Fibroblast of villous mesenchyme (primary cell): Measurements from ENCODE around the gene PTGFRN. TPM values are rescaled to one million over a fixed set of nuclear protein-coding genes. Genes with fewer than 3 reads are reported as not detected.

ENCODE experiments used
- DNase-seq: peaks from one replicate; pipeline ENCODE4 v3.0.0-alpha.2; 2010; ENCODE audit warnings: low read depth
- H3K4me3 ChIP-seq: 2 replicates; pipeline ENCODE4 v1.5.1; 2011; ENCODE audit warnings: low read depth, mild to moderate bottlenecking, low read length
- CTCF ChIP-seq: IDR thresholded peaks from 2 replicates; pipeline ENCODE4 v1.5.1; 2012; ENCODE audit warnings: low read depth, mild to moderate bottlenecking, low read length; ENCODE audit not compliant: insufficient read depth
- total RNA-seq: library from RNA; depleted of rRNA; stranded (reverse); fragments of >200 nt; gene quantifications from 2 replicates; pipeline ENCODE4 v1.2.3, GENCODE V29; 2012

PTGFRN gene
- total RNA-seq, 1 donor, result 22.9 TPM

GRCh38 chr1:117008656-117009055 lies 98.9 kb downstream of the PTGFRN start:
- no peak for DNase-seq
- TF ChIP-seq CTCF, result no peak

DNA sequence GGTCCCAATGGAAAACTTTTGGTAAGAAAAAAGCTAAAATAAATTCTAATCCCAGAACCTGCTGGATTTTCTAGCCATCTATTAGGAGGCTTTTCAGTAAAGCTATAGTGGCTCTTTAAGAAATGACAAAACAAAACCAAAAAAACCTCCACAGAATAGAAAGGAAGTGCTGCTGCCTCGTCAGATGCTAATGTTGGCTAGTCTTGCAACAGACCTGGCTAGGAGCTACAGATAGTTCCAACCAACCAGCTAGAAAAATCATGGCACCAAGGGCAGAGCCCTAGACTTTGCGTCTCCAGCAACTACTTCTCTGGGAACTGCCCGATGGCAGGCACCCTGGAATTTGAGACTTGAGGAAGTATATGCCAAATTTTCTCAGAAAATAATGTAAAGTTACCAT lies 99.4 kb downstream of the PTGFRN start:
- DNase-seq, result no peak
- no peak overlapping the region for H3K4me3 ChIP-seq
- no peak for TF ChIP-seq CTCF

More at GRCh38 chr1:117008656-117009055, 98.9 kb downstream of the PTGFRN start:
- no peak overlapping the region for H3K4me3 ChIP-seq

- no peak overlapping the region for H3K4me3 ChIP-seq
- TF ChIP-seq CTCF, result no peak
- no peak for DNase-seq
These were observed 100.7 kb downstream of the PTGFRN start for GRCh38 chr1:117010310-117010969.

GRCh38 chr1:117011334-117011733 lies 101.6 kb downstream of the PTGFRN start:
- TF ChIP-seq CTCF, result no peak
- no peak overlapping the region for H3K4me3 ChIP-seq
- no peak for DNase-seq

DNA sequence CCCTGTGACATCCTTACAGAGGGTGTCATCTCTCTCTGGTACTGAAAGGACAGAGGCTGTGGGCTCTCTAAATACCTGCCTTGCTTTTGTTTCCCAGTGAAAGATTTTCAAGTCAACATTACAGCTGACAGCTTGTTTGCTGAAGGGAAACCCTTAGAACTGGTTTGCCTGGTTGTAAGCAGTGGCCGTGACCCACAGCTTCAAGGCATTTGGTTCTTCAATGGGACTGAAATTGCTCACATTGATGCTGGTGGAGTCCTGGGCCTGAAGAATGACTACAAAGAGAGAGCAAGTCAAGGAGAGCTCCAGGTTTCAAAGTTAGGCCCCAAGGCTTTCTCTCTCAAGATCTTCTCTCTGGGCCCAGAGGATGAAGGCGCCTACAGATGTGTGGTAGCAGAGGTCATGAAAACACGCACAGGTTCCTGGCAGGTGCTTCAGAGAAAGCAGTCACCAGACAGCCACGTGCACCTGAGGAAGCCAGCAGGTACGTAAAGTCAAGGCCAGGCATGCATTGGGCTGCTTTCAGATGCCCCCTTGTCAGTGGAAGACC lies 103.7 kb downstream of the PTGFRN start:
- H3K4me3 ChIP-seq, result no peak overlapping the region
- no peak for DNase-seq
- TF ChIP-seq CTCF, result no peak

DNA sequence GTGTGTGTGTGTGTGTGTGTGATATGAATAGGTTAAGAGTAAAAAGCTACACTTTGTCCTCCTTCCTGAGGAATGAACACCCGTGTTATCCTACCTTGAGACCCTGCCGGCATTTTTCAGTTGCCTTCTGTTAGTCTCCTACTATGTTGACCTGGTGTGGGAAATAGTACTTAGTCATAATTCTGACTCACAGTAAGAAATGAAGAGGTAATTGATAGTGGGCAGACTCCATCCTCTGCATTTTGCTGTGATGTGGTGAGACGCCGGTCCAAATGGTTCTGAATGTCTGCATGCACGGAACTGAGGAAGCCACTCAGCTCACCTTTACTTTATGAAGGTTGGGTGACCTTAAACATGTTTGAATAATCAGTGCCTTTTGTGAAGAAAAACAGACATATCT lies 104.5 kb downstream of the PTGFRN start:
- TF ChIP-seq CTCF, result no peak
- no peak for DNase-seq
- H3K4me3 ChIP-seq, result no peak overlapping the region

DNA sequence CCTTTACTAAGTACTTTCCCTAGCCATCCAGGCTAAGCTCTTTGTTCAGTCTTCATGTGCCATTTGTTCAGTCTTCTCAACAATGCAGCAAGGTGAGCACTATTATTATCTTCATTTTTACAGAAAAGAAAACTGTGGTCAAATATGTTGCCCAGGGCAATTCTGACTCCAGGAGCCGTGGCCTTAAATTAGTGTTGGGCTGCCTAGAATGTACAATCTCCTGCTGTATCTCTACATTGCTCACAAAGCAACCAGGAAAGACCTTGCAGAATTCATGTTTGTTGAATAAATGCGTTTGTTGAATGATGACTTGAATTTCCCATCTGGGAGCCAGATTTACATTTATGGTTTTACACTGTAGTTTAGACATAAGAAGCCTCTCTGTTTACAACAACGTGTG lies 106.0 kb downstream of the PTGFRN start:
- TF ChIP-seq CTCF, result no peak
- no peak for DNase-seq
- H3K4me3 ChIP-seq, result no peak overlapping the region
